HepG2 (cell line): ENCODE data around the gene L3MBTL1. TPM values are rescaled to one million over a fixed set of nuclear protein-coding genes. Genes with fewer than 3 reads are reported as not detected.

Experiments used
- ADNP ChIP-seq: sonication (generic); formaldehyde crosslinking; IDR thresholded peaks from 2 replicates; pipeline ENCODE4 v1.4.0; 2020; ENCODE audit warnings: missing genetic modification reagents
- CTCF ChIP-seq: sonication (generic); formaldehyde crosslinking; IDR thresholded peaks from 2 replicates; pipeline ENCODE4 v1.5.0; 2020; ENCODE audit warnings: mild to moderate bottlenecking, missing genetic modification reagents, moderate library complexity
- EHMT2 ChIP-seq: fragments of 200-600 bp; sonication (generic); IDR thresholded peaks from 2 replicates; pipeline ENCODE4 v1.7.0; 2017; ENCODE audit warnings: antibody characterized with exemption, low read depth, low read length, borderline replicate concordance
- FOXA1 ChIP-seq, 2 experiments: fragments of 450-650 bp in 1 of 2; sonication (generic) in 1 of 2; formaldehyde crosslinking in 1 of 2; IDR thresholded peaks; 2 replicates each; pipeline versions ENCODE4 v1.4.0 to v1.6.1; 2016 to 2020; ENCODE audit warnings: missing genetic modification reagents in 1 of 2
- FOXK1 ChIP-seq: sonication (generic); formaldehyde crosslinking; IDR thresholded peaks from 2 replicates; pipeline ENCODE4 v1.4.0; 2020; ENCODE audit warnings: low read depth, missing genetic modification reagents, borderline replicate concordance
- HDAC2 ChIP-seq: sonication (generic); formaldehyde crosslinking; IDR thresholded peaks from 2 replicates; pipeline ENCODE4 v1.4.0; 2020; ENCODE audit warnings: missing genetic modification reagents
- KIAA2018 ChIP-seq: sonication (generic); formaldehyde crosslinking; IDR thresholded peaks from 2 replicates; pipeline ENCODE4 v1.5.0; 2020; ENCODE audit warnings: mild to moderate bottlenecking, missing genetic modification reagents, borderline replicate concordance
- ONECUT2 ChIP-seq: sonication (generic); formaldehyde crosslinking; IDR thresholded peaks from 2 replicates; pipeline ENCODE4 v1.4.0; 2020; ENCODE audit warnings: missing genetic modification reagents
- RFX3 ChIP-seq: IDR thresholded peaks from 2 replicates; pipeline ENCODE4 v1.6.1; 2016; ENCODE audit warnings: missing biosample characterization, missing genetic modification reagents
- SRF ChIP-seq: IDR thresholded peaks from 2 replicates; pipeline ENCODE4 v1.6.1; 2011; ENCODE audit warnings: mild to moderate bottlenecking, low read depth, low read length, moderate library complexity
- polyA plus RNA-seq, 8 experiments: library from polyadenylated mRNA; depleted of rRNA in 3 of 8; stranded (reverse) in 7 of 8; unstranded in 1 of 8; fragments of >200 nt; fragmentation: Illumina TruSeq in 4 of 8; extraction: Trizol in 4 of 8; gene quantifications; 2 replicates each; pipeline versions ENCODE4 v1.2.1 to v1.2.3, GENCODE V29; 2011 to 2016; ENCODE audit warnings: low read depth in 4 of 8, missing spikeins in 1 of 8, mixed read lengths in 1 of 8; ENCODE audit not compliant: insufficient read depth in 1 of 8
- total RNA-seq, 5 experiments: library from RNA; depleted of rRNA; stranded (reverse); fragments of >200 nt; fragmentation: Illumina TruSeq; extraction: Trizol; gene quantifications; 2 replicates each; pipeline ENCODE4 v1.2.3, GENCODE V29; 2016; ENCODE audit warnings: low read depth in 1 of 5
- TF ChIP-seq, protein P1 (sequence below): sonication (generic); formaldehyde crosslinking; IDR thresholded peaks from 2 replicates; pipeline ENCODE4 v1.4.0; 2020; ENCODE audit warnings: missing genetic modification reagents
- TF ChIP-seq, protein P2 (sequence below): sonication (generic); formaldehyde crosslinking; IDR thresholded peaks from 2 replicates; pipeline ENCODE4 v1.5.1; 2020; ENCODE audit warnings: missing genetic modification reagents, mild to moderate bottlenecking, borderline replicate concordance
- TF ChIP-seq, protein P3 (sequence below): sonication (generic); formaldehyde crosslinking; IDR thresholded peaks from 2 replicates; pipeline ENCODE4 v1.4.0; 2020; ENCODE audit warnings: mild to moderate bottlenecking, missing genetic modification reagents

Gene L3MBTL1
- total and polyA plus RNA-seq, 2 of the 13 experiments (the other 11 are each of a cell fraction or from before 2014, with no cell fraction given) = 9.0 to 17.8 TPM

GRCh38 chr20:43536817-43537440 lies 29.4 kb downstream of the L3MBTL1 start (continued):
- TF ChIP-seq, protein P1, sequence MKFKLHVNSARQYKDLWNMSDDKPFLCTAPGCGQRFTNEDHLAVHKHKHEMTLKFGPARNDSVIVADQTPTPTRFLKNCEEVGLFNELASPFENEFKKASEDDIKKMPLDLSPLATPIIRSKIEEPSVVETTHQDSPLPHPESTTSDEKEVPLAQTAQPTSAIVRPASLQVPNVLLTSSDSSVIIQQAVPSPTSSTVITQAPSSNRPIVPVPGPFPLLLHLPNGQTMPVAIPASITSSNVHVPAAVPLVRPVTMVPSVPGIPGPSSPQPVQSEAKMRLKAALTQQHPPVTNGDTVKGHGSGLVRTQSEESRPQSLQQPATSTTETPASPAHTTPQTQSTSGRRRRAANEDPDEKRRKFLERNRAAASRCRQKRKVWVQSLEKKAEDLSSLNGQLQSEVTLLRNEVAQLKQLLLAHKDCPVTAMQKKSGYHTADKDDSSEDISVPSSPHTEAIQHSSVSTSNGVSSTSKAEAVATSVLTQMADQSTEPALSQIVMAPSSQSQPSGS (CRISPR knock-in tag) = peak; percentile 73; the same call in 1 of the 2 replicates
- TF ChIP-seq, protein P2, sequence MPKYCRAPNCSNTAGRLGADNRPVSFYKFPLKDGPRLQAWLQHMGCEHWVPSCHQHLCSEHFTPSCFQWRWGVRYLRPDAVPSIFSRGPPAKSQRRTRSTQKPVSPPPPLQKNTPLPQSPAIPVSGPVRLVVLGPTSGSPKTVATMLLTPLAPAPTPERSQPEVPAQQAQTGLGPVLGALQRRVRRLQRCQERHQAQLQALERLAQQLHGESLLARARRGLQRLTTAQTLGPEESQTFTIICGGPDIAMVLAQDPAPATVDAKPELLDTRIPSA (CRISPR knock-in tag) = no peak
- TF ChIP-seq RFX3 (CRISPR knock-in tag) (no peak; the same call in 1 of the 2 replicates), ONECUT2 (CRISPR knock-in tag) (no peak), CTCF (CRISPR knock-in tag) (0 out of 2 replicates have a peak, but pooled peaks have one; percentile 8), HDAC2 (CRISPR knock-in tag) (0 out of 2 replicates have a peak, but pooled peaks have one; percentile 12), KIAA2018 (CRISPR knock-in tag) (no peak), FOXK1 (CRISPR knock-in tag) (no peak), FOXA1 (IDR thresholded peaks at IDR 0.05) (no peak), FOXA1 (CRISPR knock-in tag; IDR thresholded peaks at IDR 0.05) (peak; percentile 47; the same call in 1 of the 2 replicates), SRF (peak; percentile 81; the same call in 1 of the 2 replicates), ADNP (no peak), EHMT2 (no peak)
- TF ChIP-seq, protein P3, sequence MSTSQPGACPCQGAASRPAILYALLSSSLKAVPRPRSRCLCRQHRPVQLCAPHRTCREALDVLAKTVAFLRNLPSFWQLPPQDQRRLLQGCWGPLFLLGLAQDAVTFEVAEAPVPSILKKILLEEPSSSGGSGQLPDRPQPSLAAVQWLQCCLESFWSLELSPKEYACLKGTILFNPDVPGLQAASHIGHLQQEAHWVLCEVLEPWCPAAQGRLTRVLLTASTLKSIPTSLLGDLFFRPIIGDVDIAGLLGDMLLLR = no peak
